Neural progenitor cell (in vitro differentiated cells): ENCODE results near the gene ZNF423.

Experiments
- CTCF ChIP-seq: fragments of 200-600 bp; sonication (generic); IDR thresholded peaks from 2 replicates; pipeline ENCODE4 v1.5.1; 2017; ENCODE audit warnings: antibody characterized with exemption, mild to moderate bottlenecking
- EZH2 ChIP-seq: fragments of 200-600 bp; sonication (generic); IDR thresholded peaks from 2 replicates; pipeline ENCODE4 v1.6.1; 2017; ENCODE audit warnings: antibody characterized with exemption, mild to moderate bottlenecking, moderate library complexity

- no peak for TF ChIP-seq CTCF
- no peak for TF ChIP-seq EZH2
Observed at GRCh38 chr16:49486400-49486799, 369.5 kb downstream of the ZNF423 start.
